Stimulated activated CD8-positive, alpha-beta memory T cell treated with anti-CD3 and anti-CD28 coated beads, Interleukin-7, amount 100 ng/mL, for 4 hours (primary cell): ENCODE results near the gene FAM168A.
A peak's percentile ranks its signal among the peaks of the same experiment; 100 is the strongest.

Experiments used
- DNase-seq, 2 donors: peaks; one replicate each; pipeline ENCODE4 v3.0.0-alpha.2; 2020; ENCODE audit warnings: low read depth in 2 of 2

The FAM168A gene

GRCh38 chr11:73401924-73402833 lies 195.7 kb downstream of the FAM168A start:
- no peak for DNase-seq

GRCh38 chr11:73401217-73401923 lies 196.5 kb downstream of the FAM168A start:
- DNase-seq = no peak

GRCh38 chr11:73400293-73400692 lies 197.6 kb downstream of the FAM168A start:
- DNase-seq = no peak

- DNase-seq = no peak
These were observed 198.3 kb downstream of the FAM168A start for GRCh38 chr11:73399636-73400035.

GRCh38 chr11:73399159-73399590 lies 198.7 kb downstream of the FAM168A start:
- DNase-seq = no peak

- DNase-seq = no peak
These were observed 199.2 kb downstream of the FAM168A start for GRCh38 chr11:73398721-73399120.

GRCh38 chr11:73398132-73398526 lies 199.8 kb downstream of the FAM168A start:
- DNase-seq = no peak

- no peak for DNase-seq
These were observed 200.3 kb downstream of the FAM168A start for GRCh38 chr11:73397468-73398131.

GRCh38 chr11:73396985-73397384 lies 200.9 kb downstream of the FAM168A start:
- no peak for DNase-seq

GRCh38 chr11:73396251-73396930 lies 201.5 kb downstream of the FAM168A start:
- DNase-seq = no peak

GRCh38 chr11:73395297-73396208 lies 202.4 kb downstream of the FAM168A start:
- DNase-seq = no peak

GRCh38 chr11:73394416-73395296 lies 203.3 kb downstream of the FAM168A start:
- DNase-seq = no peak

- peak; percentile 28 to 45 for DNase-seq
These were observed 204.2 kb downstream of the FAM168A start for GRCh38 chr11:73393479-73394415.

- no peak for DNase-seq
These were observed 204.9 kb downstream of the FAM168A start for GRCh38 chr11:73393011-73393380.

- no peak for DNase-seq
These were observed 205.6 kb downstream of the FAM168A start for GRCh38 chr11:73392108-73393010.

- no peak for DNase-seq
These were observed 206.2 kb downstream of the FAM168A start for GRCh38 chr11:73391665-73392064.
